ENCODE measurements around the gene KAT2B. TPM values are rescaled to one million over a fixed set of nuclear protein-coding genes. Genes with fewer than 3 reads are reported as not detected.
A peak's percentile ranks its signal among the peaks of the same experiment; 100 is the strongest.

KAT2B gene
- total RNA-seq, 4 donors from 2014 or later: 12.8 to 52.1 (median 35.2) TPM

- H3K27ac ChIP-seq: peak overlapping the region; percentile 11 to 56
- peak in 1 of 2 donors; percentile 21 for DNase-seq
- intact Hi-C loops (cut with DNase I; ENCODE audit: low total_unique reads): no loop called here
- no peaks in the 10 kb centered on the region for H3K27me3 ChIP-seq
- H3K36me3 ChIP-seq: no peaks in the 10 kb centered on the region
- H3K4me3 ChIP-seq: no peak overlapping the region
- no peaks in the 10 kb centered on the region for H3K4me1 ChIP-seq
- TF ChIP-seq POLR2A (IDR thresholded peaks at IDR 0.05): no peak
- TF ChIP-seq, protein P1, sequence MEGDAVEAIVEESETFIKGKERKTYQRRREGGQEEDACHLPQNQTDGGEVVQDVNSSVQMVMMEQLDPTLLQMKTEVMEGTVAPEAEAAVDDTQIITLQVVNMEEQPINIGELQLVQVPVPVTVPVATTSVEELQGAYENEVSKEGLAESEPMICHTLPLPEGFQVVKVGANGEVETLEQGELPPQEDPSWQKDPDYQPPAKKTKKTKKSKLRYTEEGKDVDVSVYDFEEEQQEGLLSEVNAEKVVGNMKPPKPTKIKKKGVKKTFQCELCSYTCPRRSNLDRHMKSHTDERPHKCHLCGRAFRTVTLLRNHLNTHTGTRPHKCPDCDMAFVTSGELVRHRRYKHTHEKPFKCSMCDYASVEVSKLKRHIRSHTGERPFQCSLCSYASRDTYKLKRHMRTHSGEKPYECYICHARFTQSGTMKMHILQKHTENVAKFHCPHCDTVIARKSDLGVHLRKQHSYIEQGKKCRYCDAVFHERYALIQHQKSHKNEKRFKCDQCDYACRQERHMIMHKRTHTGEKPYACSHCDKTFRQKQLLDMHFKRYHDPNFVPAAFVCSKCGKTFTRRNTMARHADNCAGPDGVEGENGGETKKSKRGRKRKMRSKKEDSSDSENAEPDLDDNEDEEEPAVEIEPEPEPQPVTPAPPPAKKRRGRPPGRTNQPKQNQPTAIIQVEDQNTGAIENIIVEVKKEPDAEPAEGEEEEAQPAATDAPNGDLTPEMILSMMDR (IDR thresholded peaks at IDR 0.05): no peak
- H3K9me3 ChIP-seq: no peaks in the 10 kb centered on the region
Measured at GRCh38 chr3:20141316-20141715, 101.1 kb downstream of the KAT2B start.

DNA sequence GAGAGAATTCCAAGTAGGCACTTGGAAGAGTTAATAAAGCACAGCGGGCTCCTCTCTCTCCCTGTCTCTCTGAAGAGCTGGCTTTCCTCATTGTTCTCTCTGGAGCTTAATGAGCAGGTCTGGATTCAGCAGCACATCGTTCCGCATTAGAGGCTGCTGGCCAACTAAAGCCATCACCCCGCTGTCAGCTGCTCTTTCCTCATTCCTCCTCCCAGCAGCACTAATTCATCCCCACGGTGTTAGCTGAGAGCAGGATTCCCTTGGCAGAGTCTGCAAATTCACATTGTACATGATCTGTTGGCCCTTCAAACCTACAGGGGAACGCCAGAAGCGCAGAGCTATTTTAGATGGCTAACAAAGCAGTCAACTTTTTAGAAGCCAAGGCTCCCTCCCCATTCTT, 101.6 kb downstream of the KAT2B start:
- intact Hi-C loops (cut with DNase I; ENCODE audit: low total_unique reads): no loop called here
- no peaks in the 10 kb centered on the region for H3K27me3 ChIP-seq
- H3K4me1 ChIP-seq: no peaks in the 10 kb centered on the region
- H3K4me3 ChIP-seq: no peak overlapping the region
- DNase-seq: peak; percentile 56 to 77
- H3K9me3 ChIP-seq: no peaks in the 10 kb centered on the region
- no peaks in the 10 kb centered on the region for H3K36me3 ChIP-seq
- TF ChIP-seq POLR2A (IDR thresholded peaks at IDR 0.05): no peak
- TF ChIP-seq, protein P1 (IDR thresholded peaks at IDR 0.05): peak in 1 of 4 experiments; percentile 5
- peak overlapping the region; percentile 11 to 56 for H3K27ac ChIP-seq

GRCh38 chr3:20142517-20142916, 102.3 kb downstream of the KAT2B start:
- H3K9me3 ChIP-seq: no peaks in the 10 kb centered on the region
- no peaks in the 10 kb centered on the region for H3K36me3 ChIP-seq
- peak overlapping the region; percentile 11 to 56 for H3K27ac ChIP-seq
- no peak overlapping the region for H3K4me3 ChIP-seq
- no peaks in the 10 kb centered on the region for H3K27me3 ChIP-seq
- no peak for DNase-seq
- TF ChIP-seq, protein P1 (IDR thresholded peaks at IDR 0.05): no peak
- TF ChIP-seq POLR2A (IDR thresholded peaks at IDR 0.05): no peak
- intact Hi-C loops (cut with DNase I; ENCODE audit: low total_unique reads): no loop called here
- H3K4me1 ChIP-seq: no peaks in the 10 kb centered on the region

- Histone ChIP-seq H3K4me3 (no peak overlapping the region), H3K27me3 (no peaks in the 10 kb centered on the region), H3K36me3 (no peaks in the 10 kb centered on the region), H3K9me3 (no peaks in the 10 kb centered on the region), H3K27ac (no peak overlapping the region), H3K4me1 (no peaks in the 10 kb centered on the region)
- TF ChIP-seq POLR2A (IDR thresholded peaks at IDR 0.05): no peak
- TF ChIP-seq, protein P1 (IDR thresholded peaks at IDR 0.05): no peak
- DNase-seq: no peak
- intact Hi-C loops (cut with DNase I; ENCODE audit: low total_unique reads): no loop called here
Measured at GRCh38 chr3:20143519-20143918, 103.3 kb downstream of the KAT2B start.

DNA sequence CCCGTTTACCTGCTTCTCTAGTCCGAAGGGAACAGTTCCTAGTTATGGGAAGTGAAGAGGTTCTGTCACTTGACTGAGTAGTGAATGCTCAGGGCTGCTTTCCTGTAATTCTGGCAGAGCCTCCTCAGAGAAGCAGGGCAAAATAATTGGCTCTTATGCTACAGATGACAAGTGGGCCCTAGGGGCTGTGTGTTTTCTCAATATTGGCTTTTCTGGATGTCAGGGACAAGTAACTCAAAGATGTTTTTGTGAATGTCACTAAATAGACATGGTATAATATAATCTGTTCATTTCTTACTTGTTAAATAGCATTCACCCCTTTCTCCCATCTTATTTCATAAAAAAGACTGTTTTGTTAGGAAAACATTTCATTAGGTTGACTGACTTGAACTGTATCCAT, 105.6 kb downstream of the KAT2B start:
- intact Hi-C loops (cut with DNase I; ENCODE audit: low total_unique reads): no loop called here
- Histone ChIP-seq H3K27ac (no peak overlapping the region), H3K27me3 (no peaks in the 10 kb centered on the region), H3K9me3 (no peaks in the 10 kb centered on the region), H3K36me3 (no peaks in the 10 kb centered on the region), H3K4me1 (no peaks in the 10 kb centered on the region), H3K4me3 (no peak overlapping the region)
- no peak for DNase-seq
- TF ChIP-seq POLR2A (IDR thresholded peaks at IDR 0.05): no peak
- TF ChIP-seq, protein P1 (IDR thresholded peaks at IDR 0.05): no peak

Measured in uterus (tissue), 4 donors.